Measurements from ENCODE around the gene BCKDHB.

DNA sequence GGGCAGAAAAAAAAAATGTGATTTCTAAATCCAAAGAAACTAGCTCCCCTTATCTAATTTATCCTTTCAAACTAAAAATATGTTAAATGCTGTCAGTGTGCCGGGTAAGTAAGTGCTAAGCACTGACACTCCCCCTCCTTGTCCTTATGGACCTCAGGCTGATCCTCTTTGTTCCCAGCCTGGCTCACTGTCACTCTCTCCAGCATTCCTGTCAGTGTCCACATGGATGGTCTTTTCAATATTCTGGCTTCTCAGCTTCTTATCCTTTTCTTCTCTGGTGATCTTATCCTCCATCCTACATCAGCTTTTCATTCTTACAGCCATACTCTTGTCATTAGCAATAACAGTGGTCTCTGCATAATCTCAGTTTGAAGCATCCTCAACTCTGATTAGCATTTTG is 55.0 kb downstream of the BCKDHB start:
- TF ChIP-seq, protein P1, sequence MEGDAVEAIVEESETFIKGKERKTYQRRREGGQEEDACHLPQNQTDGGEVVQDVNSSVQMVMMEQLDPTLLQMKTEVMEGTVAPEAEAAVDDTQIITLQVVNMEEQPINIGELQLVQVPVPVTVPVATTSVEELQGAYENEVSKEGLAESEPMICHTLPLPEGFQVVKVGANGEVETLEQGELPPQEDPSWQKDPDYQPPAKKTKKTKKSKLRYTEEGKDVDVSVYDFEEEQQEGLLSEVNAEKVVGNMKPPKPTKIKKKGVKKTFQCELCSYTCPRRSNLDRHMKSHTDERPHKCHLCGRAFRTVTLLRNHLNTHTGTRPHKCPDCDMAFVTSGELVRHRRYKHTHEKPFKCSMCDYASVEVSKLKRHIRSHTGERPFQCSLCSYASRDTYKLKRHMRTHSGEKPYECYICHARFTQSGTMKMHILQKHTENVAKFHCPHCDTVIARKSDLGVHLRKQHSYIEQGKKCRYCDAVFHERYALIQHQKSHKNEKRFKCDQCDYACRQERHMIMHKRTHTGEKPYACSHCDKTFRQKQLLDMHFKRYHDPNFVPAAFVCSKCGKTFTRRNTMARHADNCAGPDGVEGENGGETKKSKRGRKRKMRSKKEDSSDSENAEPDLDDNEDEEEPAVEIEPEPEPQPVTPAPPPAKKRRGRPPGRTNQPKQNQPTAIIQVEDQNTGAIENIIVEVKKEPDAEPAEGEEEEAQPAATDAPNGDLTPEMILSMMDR (IDR thresholded peaks at IDR 0.05): no peak
- no peak for TF ChIP-seq EP300 (IDR thresholded peaks at IDR 0.05; ENCODE audit: low read depth)
- no peak for TF ChIP-seq POLR2AphosphoS5 (IDR thresholded peaks at IDR 0.05)
- no peak for TF ChIP-seq POLR2A (IDR thresholded peaks at IDR 0.05)
